K562 (cell line): ENCODE results near the gene GJC2. TPM values are rescaled to one million over a fixed set of nuclear protein-coding genes. Genes with fewer than 3 reads are reported as not detected.

Experiments
- ATAC-seq: fragments of 200-7000 bp; cut with Tn5 transposase; 3 replicates; pipeline ENCODE4 v1.9.1; 2020; ENCODE audit warnings: moderate library complexity
- BruUV-seq: library from RNA; stranded (reverse); fragments of 400-500 nt; replicated peaks from 2 replicates; lab custom pipeline; 2021; lab: Mats Ljungman, UMichigan
- CTCF ChIA-PET: fragments of 300-600 bp; formaldehyde crosslinking; extraction: SDS; loops from one replicate; lab custom pipeline; 2021; ENCODE audit warnings: low intra/inter-chr PET ratio; lab: Yijun Ruan, JAX
- POLR2A ChIA-PET: fragments of 300-600, 350-650 bp; sonication (Branson Sonifier 250); formaldehyde crosslinking; extraction: SDS; loops from one replicate; lab custom pipeline; 2021; ENCODE audit warnings: antibody characterized with exemption, inconsistent platforms; lab: Yijun Ruan, JAX
- DNase-seq, 4 experiments: peaks; one replicate each; pipeline versions ENCODE4 v3.0.0 to v3.0.0-alpha.2; 2011 to 2018; ENCODE audit warnings: low spot score in 3 of 4, mixed read lengths in 3 of 4; ENCODE audit errors: extremely low read depth in 1 of 4
- FAIRE-seq: peaks from 2 replicates; lab custom pipeline; 2011; peaks lifted over from hg19 to GRCh38; lab: Jason Lieb, UNC
- H2AFZ ChIP-seq: 2 replicates; pipeline ENCODE4 v1.6.0; 2011; ENCODE audit warnings: low read depth, low read length, control low read depth, inconsistent platforms
- H3K27ac ChIP-seq: fragments of 200-600 bp; 3 replicates; pipeline ENCODE4 v1.8.0; 2011; ENCODE audit warnings: low read depth, mild to moderate bottlenecking, control low read depth, inconsistent platforms, low read length, moderate library complexity, mixed read lengths; ENCODE audit errors: extremely low read depth
- H3K27me3 ChIP-seq, 2 experiments: fragments of 300-600 bp in 1 of 2; 2 replicates in 1 of 2; 3 replicates in 1 of 2; pipeline versions ENCODE4 v1.6.0 to v1.8.0; 2011; ENCODE audit warnings: inconsistent platforms in 2 of 2, low read length in 2 of 2, mild to moderate bottlenecking in 1 of 2, mixed read lengths in 1 of 2, moderate library complexity in 1 of 2; ENCODE audit not compliant: control insufficient read depth in 2 of 2, insufficient read depth in 2 of 2
- H3K36me3 ChIP-seq: fragments of 300-600 bp; 3 replicates; pipeline ENCODE4 v1.8.0; 2011; ENCODE audit warnings: mild to moderate bottlenecking, low read length, inconsistent platforms; ENCODE audit not compliant: control insufficient read depth, insufficient read depth
- H3K4me1 ChIP-seq, 2 experiments: fragments of 200-600 bp in 1 of 2; replicated peaks in 1 of 2; 2 replicates in 1 of 2; 3 replicates in 1 of 2; pipeline versions ENCODE4 v1.5.1 to v1.8.0; 2011; ENCODE audit warnings: inconsistent platforms in 2 of 2, low read length in 2 of 2, mild to moderate bottlenecking in 1 of 2, mixed read lengths in 1 of 2, moderate library complexity in 1 of 2; ENCODE audit not compliant: control insufficient read depth in 2 of 2, insufficient read depth in 2 of 2
- H3K4me2 ChIP-seq: 2 replicates; pipeline ENCODE4 v1.6.1; 2011; ENCODE audit warnings: low read length, control low read depth, inconsistent platforms, mixed read lengths; ENCODE audit not compliant: insufficient read depth
- H3K4me3 ChIP-seq: fragments of 200-600 bp; sonication (generic), shearing (Covaris generic); 2 replicates; pipeline ENCODE4 v1.5.1; 2016; ENCODE audit warnings: control low read depth, inconsistent platforms
- H3K79me2 ChIP-seq: fragments of 200-600 bp; 3 replicates; pipeline ENCODE4 v1.8.0; 2011; ENCODE audit warnings: low read length, inconsistent platforms; ENCODE audit not compliant: control insufficient read depth, insufficient read depth
- H3K9ac ChIP-seq, 2 experiments: 2 replicates each; pipeline versions ENCODE4 v1.6.0 to v1.6.1; 2011; ENCODE audit warnings: low read depth in 2 of 2, low read length in 2 of 2, control low read depth in 1 of 2, inconsistent platforms in 1 of 2, mild to moderate bottlenecking in 1 of 2, mixed read lengths in 1 of 2; ENCODE audit not compliant: insufficient read depth in 1 of 2
- H3K9me1 ChIP-seq: one replicate; pipeline ENCODE4 v1.6.0; 2011; ENCODE audit warnings: inconsistent platforms, mild to moderate bottlenecking, low read length, moderate library complexity; ENCODE audit not compliant: control insufficient read depth, insufficient read depth
- H3K9me3 ChIP-seq: replicated peaks from 2 replicates; pipeline ENCODE4 v1.5.1; 2011; ENCODE audit warnings: low read depth, low read length, inconsistent platforms; ENCODE audit not compliant: control insufficient read depth, insufficient read depth
- H4K20me1 ChIP-seq: replicated peaks from 2 replicates; pipeline ENCODE4 v1.6.1; 2011; ENCODE audit warnings: low read length, inconsistent platforms, mixed read lengths; ENCODE audit not compliant: control insufficient read depth, insufficient read depth
- ARID1B ChIP-seq: fragments of 450-650 bp; IDR thresholded peaks from 2 replicates; pipeline ENCODE4 v1.6.1; 2016; ENCODE audit warnings: antibody characterized with exemption, mild to moderate bottlenecking, inconsistent platforms
- CBFA2T2 ChIP-seq: fragments of 450-650 bp; conservative IDR thresholded peaks from 2 replicates; pipeline ENCODE4 v1.6.1; 2017; ENCODE audit warnings: mild to moderate bottlenecking
- WGBS: fragments of 100-300 bp; shearing (Covaris generic); methylation state at CpG from one replicate; pipeline ENCODE4 v1.1.6; 2016; ENCODE audit warnings: low coverage, mixed read lengths; ENCODE audit not compliant: insufficient coverage; ENCODE audit errors: missing lambda C conversion rate; 5-methylcytosine and 5-hydroxymethylcytosine counted together
- in situ Hi-C: fragments of 300-500 bp; cut with MboI; formaldehyde crosslinking; loops from 4 replicates; pipeline ENCODE4 v1.15.0; 2018; ENCODE audit warnings: inconsistent platforms, mixed read lengths
- intact Hi-C: fragments of 100-400 bp; cut with micrococcal nuclease; formaldehyde crosslinking; loops from 2 replicates; pipeline ENCODE4 v1.14.2; 2022
- polyA plus RNA-seq, 8 experiments: library from polyadenylated mRNA; depleted of rRNA in 4 of 8; stranded (reverse) in 5 of 8; unstranded in 3 of 8; fragments of >200 nt; fragmentation: Nextera tagmentation in 2 of 8; fragmentation: Illumina TruSeq in 1 of 8; extraction: Ambion mirVana in 2 of 8; extraction: Trizol in 1 of 8; gene quantifications; 2 replicates each; pipeline versions ENCODE4 v1.2.1 to v1.2.3, GENCODE V29; 2011 to 2014; ENCODE audit warnings: inconsistent platforms in 1 of 8, missing spikeins in 1 of 8
- total RNA-seq, 7 experiments: library from RNA; depleted of rRNA in 6 of 7; stranded (reverse); fragments of >200 nt in 6 of 7; fragmentation: Illumina TruSeq in 2 of 7; extraction: Trizol in 2 of 7; gene quantifications; 2 replicates each; pipeline versions ENCODE4 v1.2.1 to v1.2.3, GENCODE V29; 2011 to 2021; ENCODE audit warnings: low replicate concordance in 1 of 7
- TF ChIP-seq, protein P1 (sequence below): fragments of 450-650 bp; IDR thresholded peaks from 2 replicates; pipeline ENCODE4 v1.6.1; 2016; ENCODE audit warnings: missing biosample characterization, missing genetic modification characterization
- TF ChIP-seq, protein P2 (sequence below): sonication (generic); formaldehyde crosslinking; IDR thresholded peaks from 2 replicates; pipeline ENCODE4 v1.8.0; 2022; ENCODE audit warnings: mild to moderate bottlenecking, missing genetic modification reagents
- TF ChIP-seq, protein P3 (sequence below): sonication (generic); formaldehyde crosslinking; IDR thresholded peaks from 2 replicates; pipeline ENCODE4 v1.8.1; 2023; ENCODE audit warnings: missing genetic modification reagents, mild to moderate bottlenecking, borderline replicate concordance

The GJC2 gene
- total and polyA plus RNA-seq, 9 of the 15 experiments (the other 6 are each of a cell fraction or from before 2014, with no cell fraction given): 0.03 to 0.62 (median 0.11) TPM; not detected in 2

DNA sequence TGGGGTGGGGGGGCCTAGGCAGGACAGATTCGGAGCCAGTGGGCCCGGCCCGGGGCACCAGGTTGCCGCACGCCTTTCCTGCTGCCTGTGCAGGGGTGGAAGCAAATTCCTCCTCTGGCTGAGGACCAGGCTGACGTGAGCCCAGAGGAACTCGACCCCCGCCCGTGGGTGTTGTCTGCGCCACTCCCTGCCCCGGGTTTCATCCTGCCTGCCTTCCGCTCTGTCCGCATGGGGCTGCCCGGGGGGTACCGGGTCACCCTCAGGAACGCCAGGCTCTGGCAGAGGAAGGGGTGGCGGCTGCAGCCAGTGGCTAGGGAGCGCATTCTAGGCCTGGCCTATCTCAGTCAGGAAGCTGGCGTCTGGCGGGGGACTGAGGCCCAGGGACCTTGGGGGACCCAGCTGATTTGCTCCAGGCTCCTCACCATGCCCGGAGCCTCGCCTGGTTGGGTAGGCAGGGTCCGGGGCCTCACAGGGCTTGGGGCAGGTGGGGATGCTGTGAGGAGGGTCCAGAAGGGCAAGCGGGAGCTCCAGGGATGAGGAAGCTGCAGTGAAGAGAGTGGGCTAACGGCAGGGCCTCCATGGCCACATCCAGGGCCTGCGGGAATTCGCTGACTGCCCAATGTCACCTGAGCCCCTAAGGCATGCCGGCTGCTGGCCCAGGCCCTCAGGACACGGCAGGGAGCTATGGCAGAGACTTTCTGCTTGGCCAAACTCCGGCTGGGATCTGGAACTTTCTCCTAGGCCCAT lies 13.4 kb downstream of the GJC2 start (continued):
- TF ChIP-seq CBFA2T2: no peak
- TF ChIP-seq, protein P1, sequence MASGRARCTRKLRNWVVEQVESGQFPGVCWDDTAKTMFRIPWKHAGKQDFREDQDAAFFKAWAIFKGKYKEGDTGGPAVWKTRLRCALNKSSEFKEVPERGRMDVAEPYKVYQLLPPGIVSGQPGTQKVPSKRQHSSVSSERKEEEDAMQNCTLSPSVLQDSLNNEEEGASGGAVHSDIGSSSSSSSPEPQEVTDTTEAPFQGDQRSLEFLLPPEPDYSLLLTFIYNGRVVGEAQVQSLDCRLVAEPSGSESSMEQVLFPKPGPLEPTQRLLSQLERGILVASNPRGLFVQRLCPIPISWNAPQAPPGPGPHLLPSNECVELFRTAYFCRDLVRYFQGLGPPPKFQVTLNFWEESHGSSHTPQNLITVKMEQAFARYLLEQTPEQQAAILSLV (tag): no peak

DNA sequence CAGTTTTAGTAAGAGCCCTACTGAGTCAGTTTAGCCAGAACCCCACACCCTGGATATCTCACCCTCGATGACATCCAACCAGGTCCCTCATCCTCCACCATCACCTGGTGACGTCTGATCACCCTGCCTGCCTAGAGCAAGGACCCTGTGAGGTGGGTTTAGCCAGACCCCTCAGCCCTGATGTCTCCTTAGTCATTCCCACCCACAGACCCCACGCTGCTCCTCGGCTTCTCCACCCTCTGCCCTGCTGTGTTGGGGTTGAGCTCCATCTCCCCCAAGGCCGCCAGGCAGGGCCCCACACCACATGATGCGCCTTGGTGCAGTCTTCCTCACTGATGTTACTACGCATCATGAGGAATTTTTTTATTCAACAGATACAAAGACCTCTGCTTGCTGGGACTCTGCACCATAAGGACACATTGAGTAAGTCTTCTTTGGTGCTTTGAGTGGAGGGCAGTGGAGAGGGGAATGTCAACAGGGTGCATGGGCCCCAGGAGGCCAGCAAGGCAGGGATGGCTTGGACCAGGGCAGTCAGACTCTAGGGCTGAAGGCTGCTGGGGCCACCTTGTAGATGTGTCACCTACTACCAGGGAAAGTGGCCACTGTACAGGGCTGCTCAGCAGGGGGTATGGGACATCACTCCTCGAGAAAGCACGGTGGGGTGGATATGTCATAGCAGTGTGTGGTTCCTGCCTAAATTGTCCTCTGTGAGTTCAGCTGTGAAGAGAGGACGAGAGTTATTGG lies 14.2 kb downstream of the GJC2 start:
- no peaks in the 10 kb centered on the region for H3K27me3 ChIP-seq
- no peak overlapping the region for H3K4me3 ChIP-seq
- intact Hi-C loops: loop anchor here (1.0 kb wide), 1 partner anchor 19 kb away; no protein-coding TSS in a partner anchor
- BruUV-seq: no TSS peak
- 72% methylated on average over 10 of the region's 10 CpGs for WGBS
- CTCF ChIA-PET: no interaction called here
- POLR2A ChIA-PET: interaction anchor here (0.6 to 5.8 kb wide), 10 partner anchors 8 to 338 kb away, joined by 4 to 47 read pairs (median 8); partner anchors contain the start of gene GJC2
- FAIRE-seq (no peak), DNase-seq (no peak), ATAC-seq (no peak)
- H4K20me1 ChIP-seq: peaks cover 6% of the 10 kb centered on the region
- peaks cover 12% of the 10 kb centered on the region for H3K9me1 ChIP-seq
- no peak overlapping the region for H2AFZ ChIP-seq
- H3K9me3 ChIP-seq: no peaks in the 10 kb centered on the region
- no peak overlapping the region for H3K4me2 ChIP-seq
- peaks cover 18 to 57% of the 10 kb centered on the region in 2 experiments for H3K4me1 ChIP-seq
- peak overlapping the region in 1 of 2 experiments; percentile 85; a peak in 1 of 4 replicates for H3K9ac ChIP-seq
- H3K27ac ChIP-seq: no peak overlapping the region
- peaks cover 10% of the 10 kb centered on the region for H3K79me2 ChIP-seq
- TF ChIP-seq, protein P2, sequence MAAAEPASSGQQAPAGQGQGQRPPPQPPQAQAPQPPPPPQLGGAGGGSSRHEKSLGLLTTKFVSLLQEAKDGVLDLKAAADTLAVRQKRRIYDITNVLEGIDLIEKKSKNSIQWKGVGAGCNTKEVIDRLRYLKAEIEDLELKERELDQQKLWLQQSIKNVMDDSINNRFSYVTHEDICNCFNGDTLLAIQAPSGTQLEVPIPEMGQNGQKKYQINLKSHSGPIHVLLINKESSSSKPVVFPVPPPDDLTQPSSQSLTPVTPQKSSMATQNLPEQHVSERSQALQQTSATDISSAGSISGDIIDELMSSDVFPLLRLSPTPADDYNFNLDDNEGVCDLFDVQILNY: 0 out of 2 replicates have a peak, but pooled peaks have one; percentile 36
- TF ChIP-seq ARID1B: no peak
- TF ChIP-seq, protein P3, sequence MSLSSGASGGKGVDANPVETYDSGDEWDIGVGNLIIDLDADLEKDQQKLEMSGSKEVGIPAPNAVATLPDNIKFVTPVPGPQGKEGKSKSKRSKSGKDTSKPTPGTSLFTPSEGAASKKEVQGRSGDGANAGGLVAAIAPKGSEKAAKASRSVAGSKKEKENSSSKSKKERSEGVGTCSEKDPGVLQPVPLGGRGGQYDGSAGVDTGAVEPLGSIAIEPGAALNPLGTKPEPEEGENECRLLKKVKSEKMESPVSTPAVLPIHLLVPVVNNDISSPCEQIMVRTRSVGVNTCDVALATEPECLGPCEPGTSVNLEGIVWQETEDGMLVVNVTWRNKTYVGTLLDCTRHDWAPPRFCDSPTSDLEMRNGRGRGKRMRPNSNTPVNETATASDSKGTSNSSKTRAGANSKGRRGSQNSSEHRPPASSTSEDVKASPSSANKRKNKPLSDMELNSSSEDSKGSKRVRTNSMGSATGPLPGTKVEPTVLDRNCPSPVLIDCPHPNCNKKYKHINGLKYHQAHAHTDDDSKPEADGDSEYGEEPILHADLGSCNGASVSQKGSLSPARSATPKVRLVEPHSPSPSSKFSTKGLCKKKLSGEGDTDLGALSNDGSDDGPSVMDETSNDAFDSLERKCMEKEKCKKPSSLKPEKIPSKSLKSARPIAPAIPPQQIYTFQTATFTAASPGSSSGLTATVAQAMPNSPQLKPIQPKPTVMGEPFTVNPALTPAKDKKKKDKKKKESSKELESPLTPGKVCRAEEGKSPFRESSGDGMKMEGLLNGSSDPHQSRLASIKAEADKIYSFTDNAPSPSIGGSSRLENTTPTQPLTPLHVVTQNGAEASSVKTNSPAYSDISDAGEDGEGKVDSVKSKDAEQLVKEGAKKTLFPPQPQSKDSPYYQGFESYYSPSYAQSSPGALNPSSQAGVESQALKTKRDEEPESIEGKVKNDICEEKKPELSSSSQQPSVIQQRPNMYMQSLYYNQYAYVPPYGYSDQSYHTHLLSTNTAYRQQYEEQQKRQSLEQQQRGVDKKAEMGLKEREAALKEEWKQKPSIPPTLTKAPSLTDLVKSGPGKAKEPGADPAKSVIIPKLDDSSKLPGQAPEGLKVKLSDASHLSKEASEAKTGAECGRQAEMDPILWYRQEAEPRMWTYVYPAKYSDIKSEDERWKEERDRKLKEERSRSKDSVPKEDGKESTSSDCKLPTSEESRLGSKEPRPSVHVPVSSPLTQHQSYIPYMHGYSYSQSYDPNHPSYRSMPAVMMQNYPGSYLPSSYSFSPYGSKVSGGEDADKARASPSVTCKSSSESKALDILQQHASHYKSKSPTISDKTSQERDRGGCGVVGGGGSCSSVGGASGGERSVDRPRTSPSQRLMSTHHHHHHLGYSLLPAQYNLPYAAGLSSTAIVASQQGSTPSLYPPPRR (CRISPR knock-in tag): peak; percentile 87
- H3K36me3 ChIP-seq: no peaks in the 10 kb centered on the region
- in situ Hi-C loops: no loop called here
